Measurements from ENCODE around the gene ABHD5. TPM values are rescaled to one million over a fixed set of nuclear protein-coding genes. Genes with fewer than 3 reads are reported as not detected.

The ABHD5 gene
- polyA plus RNA-seq, 3 donors from 2014 or later: 5.5 to 18.6 (median 10.0) TPM

GRCh38 chr3:43707998-43708397 lies 17.3 kb downstream of the ABHD5 start:
- no peak overlapping the region for H3K27ac Mint-ChIP-seq
- no peak for DNase-seq
- H3K9me3 Mint-ChIP-seq: no peaks in the 10 kb centered on the region
- peaks cover 14 to 26% (median 17%) of the 10 kb centered on the region in 3 donors for H3K36me3 Mint-ChIP-seq
- no peaks in the 10 kb centered on the region for H3K27me3 Mint-ChIP-seq (ENCODE audit: low read depth in 3 of 3)
- H3K4me1 Mint-ChIP-seq: no peaks in the 10 kb centered on the region
- no peak overlapping the region for H3K4me3 Mint-ChIP-seq

GRCh38 chr3:43709022-43709421 lies 18.3 kb downstream of the ABHD5 start:
- no peak overlapping the region for H3K27ac Mint-ChIP-seq
- no peak overlapping the region for H3K4me3 Mint-ChIP-seq
- no peaks in the 10 kb centered on the region for H3K27me3 Mint-ChIP-seq (ENCODE audit: low read depth in 3 of 3)
- H3K9me3 Mint-ChIP-seq: no peaks in the 10 kb centered on the region
- DNase-seq: no peak
- peaks cover 19 to 34% (median 24%) of the 10 kb centered on the region in 3 donors for H3K36me3 Mint-ChIP-seq
- no peaks in the 10 kb centered on the region for H3K4me1 Mint-ChIP-seq

GRCh38 chr3:43710607-43711006 lies 19.9 kb downstream of the ABHD5 start:
- no peaks in the 10 kb centered on the region for H3K27me3 Mint-ChIP-seq (ENCODE audit: low read depth in 3 of 3)
- no peaks in the 10 kb centered on the region for H3K9me3 Mint-ChIP-seq
- H3K36me3 Mint-ChIP-seq: peaks cover 18 to 29% (median 20%) of the 10 kb centered on the region in 3 donors
- no peaks in the 10 kb centered on the region for H3K4me1 Mint-ChIP-seq
- no peak overlapping the region for H3K4me3 Mint-ChIP-seq
- no peak overlapping the region for H3K27ac Mint-ChIP-seq
- no peak for DNase-seq

- Mint-ChIP-seq H3K27ac (no peak overlapping the region), H3K4me1 (no peaks in the 10 kb centered on the region), H3K9me3 (no peaks in the 10 kb centered on the region), H3K4me3 (no peak overlapping the region), H3K27me3 (ENCODE audit: low read depth in 3 of 3) (peaks cover 0 to 3% (median 0%) of the 10 kb centered on the region in 3 donors), H3K36me3 (peaks cover 22 to 43% (median 39%) of the 10 kb centered on the region in 3 donors)
- DNase-seq: no peak
Measured at GRCh38 chr3:43718296-43718695, 27.6 kb downstream of the ABHD5 start.

- no peak for DNase-seq
- Mint-ChIP-seq H3K4me3 (no peak overlapping the region), H3K27me3 (ENCODE audit: low read depth in 3 of 3) (peaks cover 0 to 3% (median 0%) of the 10 kb centered on the region in 3 donors), H3K27ac (no peak overlapping the region), H3K36me3 (peaks cover 11 to 35% (median 28%) of the 10 kb centered on the region in 3 donors), H3K9me3 (no peaks in the 10 kb centered on the region), H3K4me1 (no peaks in the 10 kb centered on the region)
Measured at GRCh38 chr3:43723121-43723734, 32.5 kb downstream of the ABHD5 start.

GRCh38 chr3:43726521-43726920 lies 35.8 kb downstream of the ABHD5 start:
- no peak overlapping the region for H3K4me3 Mint-ChIP-seq
- no peak for DNase-seq
- no peaks in the 10 kb centered on the region for H3K4me1 Mint-ChIP-seq
- H3K36me3 Mint-ChIP-seq: peaks cover 0 to 23% (median 21%) of the 10 kb centered on the region in 3 donors
- H3K27ac Mint-ChIP-seq: no peak overlapping the region
- peaks cover 0 to 3% (median 0%) of the 10 kb centered on the region in 3 donors for H3K27me3 Mint-ChIP-seq (ENCODE audit: low read depth in 3 of 3)
- H3K9me3 Mint-ChIP-seq: no peaks in the 10 kb centered on the region

- Mint-ChIP-seq H3K36me3 (peaks cover 3 to 23% (median 19%) of the 10 kb centered on the region in 3 donors), H3K4me3 (no peak overlapping the region), H3K27me3 (ENCODE audit: low read depth in 3 of 3) (peaks cover 0 to 1% (median 0%) of the 10 kb centered on the region in 3 donors)
Measured at GRCh38 chr3:43727930-43728329, 37.2 kb downstream of the ABHD5 start.

GRCh38 chr3:43728476-43728875 lies 37.7 kb downstream of the ABHD5 start:
- Mint-ChIP-seq H3K36me3 (peaks cover 3 to 24% (median 19%) of the 10 kb centered on the region in 3 donors), H3K9me3 (no peaks in the 10 kb centered on the region), H3K4me3 (no peak overlapping the region), H3K27ac (no peak overlapping the region), H3K27me3 (ENCODE audit: low read depth in 3 of 3) (no peaks in the 10 kb centered on the region), H3K4me1 (no peaks in the 10 kb centered on the region)
- no peak for DNase-seq

More at GRCh38 chr3:43727930-43728329, 37.2 kb downstream of the ABHD5 start:
- Mint-ChIP-seq H3K27ac (no peak overlapping the region), H3K4me1 (no peaks in the 10 kb centered on the region), H3K9me3 (no peaks in the 10 kb centered on the region)
- DNase-seq: no peak

GRCh38 chr3:43728947-43729346 lies 38.2 kb downstream of the ABHD5 start:
- DNase-seq: no peak
- Mint-ChIP-seq H3K36me3 (peaks cover 3 to 29% (median 21%) of the 10 kb centered on the region in 3 donors), H3K4me3 (no peak overlapping the region), H3K9me3 (no peaks in the 10 kb centered on the region), H3K27me3 (ENCODE audit: low read depth in 3 of 3) (no peaks in the 10 kb centered on the region), H3K27ac (no peak overlapping the region), H3K4me1 (no peaks in the 10 kb centered on the region)

- no peaks in the 10 kb centered on the region for H3K9me3 Mint-ChIP-seq
- no peak overlapping the region for H3K4me3 Mint-ChIP-seq
- H3K36me3 Mint-ChIP-seq: peaks cover 3 to 38% (median 30%) of the 10 kb centered on the region in 3 donors
- H3K27me3 Mint-ChIP-seq (ENCODE audit: low read depth in 3 of 3): no peaks in the 10 kb centered on the region
- no peak overlapping the region for H3K27ac Mint-ChIP-seq
- no peak for DNase-seq
- H3K4me1 Mint-ChIP-seq: no peaks in the 10 kb centered on the region
Measured at GRCh38 chr3:43729707-43730414, 39.1 kb downstream of the ABHD5 start.

GRCh38 chr3:43732747-43733425 lies 42.1 kb downstream of the ABHD5 start:
- DNase-seq: no peak
- H3K27ac Mint-ChIP-seq: no peak overlapping the region
- H3K4me1 Mint-ChIP-seq: no peaks in the 10 kb centered on the region
- H3K36me3 Mint-ChIP-seq: peaks cover 3 to 33% (median 29%) of the 10 kb centered on the region in 3 donors
- H3K27me3 Mint-ChIP-seq (ENCODE audit: low read depth in 3 of 3): no peaks in the 10 kb centered on the region
- H3K4me3 Mint-ChIP-seq: no peak overlapping the region
- H3K9me3 Mint-ChIP-seq: no peaks in the 10 kb centered on the region

- Mint-ChIP-seq H3K36me3 (peaks cover 3 to 27% (median 27%) of the 10 kb centered on the region in 3 donors), H3K9me3 (no peaks in the 10 kb centered on the region), H3K4me3 (no peak overlapping the region), H3K27me3 (ENCODE audit: low read depth in 3 of 3) (no peaks in the 10 kb centered on the region), H3K27ac (no peak overlapping the region), H3K4me1 (no peaks in the 10 kb centered on the region)
- DNase-seq: no peak
Measured at GRCh38 chr3:43733459-43734384, 43.0 kb downstream of the ABHD5 start.

- H3K36me3 Mint-ChIP-seq: peaks cover 3 to 21% (median 18%) of the 10 kb centered on the region in 3 donors
- no peaks in the 10 kb centered on the region for H3K27me3 Mint-ChIP-seq (ENCODE audit: low read depth in 3 of 3)
- no peak for DNase-seq
- no peak overlapping the region for H3K27ac Mint-ChIP-seq
- no peaks in the 10 kb centered on the region for H3K9me3 Mint-ChIP-seq
- H3K4me1 Mint-ChIP-seq: no peaks in the 10 kb centered on the region
- no peak overlapping the region for H3K4me3 Mint-ChIP-seq
Measured at GRCh38 chr3:43734685-43735084, 43.9 kb downstream of the ABHD5 start.

Data from immature natural killer cell (primary cell).